WERI-Rb-1 (cell line): ENCODE results near the gene UBE2L3.
A peak's percentile ranks its signal among the peaks of the same experiment; 100 is the strongest.
"Not testable (repeated sequence)": the region's sequence is repeated elsewhere in the genome, so short reads cannot be mapped to it uniquely, and the experiment has no call there.

Experiments used
- DNase-seq: peaks from one replicate; pipeline ENCODE4 v3.0.0-alpha.2; 2020
- H3K27ac ChIP-seq: fragments of 250-450 bp; sonication (Bioruptor Pico); 2 replicates; pipeline ENCODE4 v1.5.1; 2020; ENCODE audit warnings: mild to moderate bottlenecking, moderate library complexity
- H3K27me3 ChIP-seq: fragments of 250-450 bp; sonication (Bioruptor Pico); 2 replicates; pipeline ENCODE4 v1.5.1; 2021; ENCODE audit warnings: mild to moderate bottlenecking, low read depth, moderate library complexity; ENCODE audit not compliant: insufficient read depth, severe bottlenecking
- H3K36me3 ChIP-seq: fragments of 250-450 bp; sonication (Bioruptor Pico); 2 replicates; pipeline ENCODE4 v1.5.1; 2020; ENCODE audit warnings: mild to moderate bottlenecking, moderate library complexity
- H3K4me3 ChIP-seq: 2 replicates; pipeline ENCODE4 v1.5.1; 2011; ENCODE audit warnings: low read depth, mild to moderate bottlenecking, control low read depth, low read length
- H3K9me3 ChIP-seq: fragments of 250-450 bp; sonication (Bioruptor Pico); 2 replicates; pipeline ENCODE4 v1.5.1; 2021; ENCODE audit warnings: mild to moderate bottlenecking, moderate library complexity; ENCODE audit not compliant: severe bottlenecking
- CTCF ChIP-seq: IDR thresholded peaks from 2 replicates; pipeline ENCODE4 v1.5.1; 2011; ENCODE audit warnings: low read depth, mild to moderate bottlenecking, control low read depth, inconsistent platforms, low read length

UBE2L3 gene

GRCh38 chr22:21560657-21561056 lies 6.9 kb upstream of the UBE2L3 start:
- not testable (repeated sequence) for H3K9me3 ChIP-seq, DNase-seq, H3K27ac ChIP-seq, H3K36me3 ChIP-seq, H3K27me3 ChIP-seq, H3K4me3 ChIP-seq

DNA sequence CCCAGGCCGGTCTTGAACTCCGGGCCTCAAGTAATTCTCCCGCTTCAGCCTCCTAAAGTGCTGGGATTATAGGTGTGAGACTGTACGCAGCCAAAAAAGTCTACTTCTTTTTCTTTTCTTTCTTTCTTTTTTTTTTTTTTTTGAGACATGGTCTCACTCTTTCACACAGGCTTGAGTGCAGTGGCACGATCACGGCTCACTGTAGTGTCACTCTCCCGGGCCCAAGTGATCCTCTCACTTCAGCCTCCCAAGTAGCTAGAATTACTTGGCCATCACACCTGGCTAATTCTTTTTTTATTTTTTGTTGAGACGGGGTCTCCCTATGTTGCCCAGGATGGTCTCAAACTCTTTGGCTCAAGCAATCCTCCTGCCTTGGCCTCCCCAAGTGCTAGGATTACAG lies 3.6 kb upstream of the UBE2L3 start:
- DNase-seq: no peak
- no peaks in the 10 kb centered on the region for H3K27me3 ChIP-seq
- no peak overlapping the region for H3K4me3 ChIP-seq
- no peaks in the 10 kb centered on the region for H3K9me3 ChIP-seq
- no peak overlapping the region for H3K27ac ChIP-seq
- no peaks in the 10 kb centered on the region; the same call in none of the 2 replicates for H3K36me3 ChIP-seq
- no peak for TF ChIP-seq CTCF

GRCh38 chr22:21564411-21564810 lies 3.1 kb upstream of the UBE2L3 start:
- Histone ChIP-seq H3K4me3 (no peak overlapping the region), H3K27me3 (no peaks in the 10 kb centered on the region), H3K36me3 (peaks cover under 1% of the 10 kb centered on the region), H3K27ac (no peak overlapping the region), H3K9me3 (no peaks in the 10 kb centered on the region)
- TF ChIP-seq CTCF: no peak
- no peak for DNase-seq

GRCh38 chr22:21568347-21569075 lies 997 bp downstream of the UBE2L3 start:
- Histone ChIP-seq H3K27ac (peak overlapping the region; percentile 95), H3K9me3 (no peaks in the 10 kb centered on the region), H3K36me3 (peaks cover 30% of the 10 kb centered on the region), H3K27me3 (no peaks in the 10 kb centered on the region), H3K4me3 (peak overlapping the region; percentile 85)
- DNase-seq: peak; percentile 20
- no peak for TF ChIP-seq CTCF

GRCh38 chr22:21569076-21569427 lies 1.5 kb downstream of the UBE2L3 start:
- H3K27me3 ChIP-seq, H3K9me3 ChIP-seq: not testable (repeated sequence)
- DNase-seq: peak; percentile 17
- peak overlapping the region; percentile 85 for H3K4me3 ChIP-seq
- H3K27ac ChIP-seq: peak overlapping the region; percentile 95
- peaks cover 33% of the 10 kb centered on the region for H3K36me3 ChIP-seq

GRCh38 chr22:21569459-21570170 lies 2.1 kb downstream of the UBE2L3 start:
- no peak overlapping the region; the same call in 1 of the 2 replicates for H3K4me3 ChIP-seq
- peaks cover 33% of the 10 kb centered on the region for H3K36me3 ChIP-seq
- no peaks in the 10 kb centered on the region for H3K27me3 ChIP-seq
- no peak for TF ChIP-seq CTCF
- H3K9me3 ChIP-seq: no peaks in the 10 kb centered on the region
- DNase-seq: no peak
- no peak overlapping the region for H3K27ac ChIP-seq
